KMS-11 (cell line): Measurements from ENCODE around the gene DEPDC4.
"Not testable (repeated sequence)": the region's sequence is repeated elsewhere in the genome, so short reads cannot be mapped to it uniquely, and the experiment has no call there.

Experiments used
- H2AFZ ChIP-seq: fragments of 200-600 bp; sonication (generic); 2 replicates; pipeline ENCODE4 v1.6.1; 2016; ENCODE audit warnings: antibody characterized with exemption, mixed run types, low read depth
- H3K27ac ChIP-seq: fragments of 200-600 bp; sonication (generic); 2 replicates; pipeline ENCODE4 v1.6.1; 2016; ENCODE audit warnings: mild to moderate bottlenecking, mixed run types
- H3K27me3 ChIP-seq: fragments of 200-600 bp; sonication (generic); 2 replicates; pipeline ENCODE4 v1.6.1; 2017; ENCODE audit warnings: mild to moderate bottlenecking, low read depth, mixed run types, moderate library complexity; ENCODE audit not compliant: insufficient read depth
- H3K36me3 ChIP-seq: fragments of 200-600 bp; sonication (generic); 2 replicates; pipeline ENCODE4 v1.6.1; 2017; ENCODE audit warnings: mild to moderate bottlenecking, mixed run types; ENCODE audit not compliant: insufficient read depth
- H3K4me1 ChIP-seq: fragments of 200-600 bp; sonication (generic); 2 replicates; pipeline ENCODE4 v1.6.1; 2016; ENCODE audit warnings: mild to moderate bottlenecking, low read depth, mixed run types; ENCODE audit not compliant: poor library complexity, severe bottlenecking
- H3K4me2 ChIP-seq: fragments of 200-600 bp; sonication (generic); 2 replicates; pipeline ENCODE4 v1.7.0; 2016; ENCODE audit warnings: mild to moderate bottlenecking, mixed run types
- H3K4me3 ChIP-seq: fragments of 200-600 bp; sonication (generic); IDR thresholded peaks from 2 replicates; pipeline ENCODE4 v1.6.1; 2017; ENCODE audit warnings: low read depth, low read length, mixed read lengths; ENCODE audit not compliant: insufficient read depth
- H3K79me2 ChIP-seq: fragments of 200-600 bp; sonication (generic); 2 replicates; pipeline ENCODE4 v1.6.1; 2016; ENCODE audit warnings: low read depth, mixed run types; ENCODE audit not compliant: insufficient read depth
- H3K9ac ChIP-seq: fragments of 200-600 bp; sonication (generic); 2 replicates; pipeline ENCODE4 v1.6.1; 2016; ENCODE audit warnings: mild to moderate bottlenecking, mixed run types
- H4K20me1 ChIP-seq: fragments of 200-600 bp; sonication (generic); 2 replicates; pipeline ENCODE4 v1.6.1; 2016; ENCODE audit warnings: mild to moderate bottlenecking, mixed run types; ENCODE audit not compliant: insufficient read depth
- CTCF ChIP-seq: fragments of 200-600 bp; sonication (generic); conservative IDR thresholded peaks from 2 replicates; pipeline ENCODE4 v1.6.1; 2017; ENCODE audit warnings: low read depth, mild to moderate bottlenecking, antibody characterized with exemption, low read length, moderate library complexity, mixed read lengths

DEPDC4 gene

GRCh38 chr12:100225491-100225890 lies 41.4 kb downstream of the DEPDC4 start:
- Histone ChIP-seq H3K79me2 (no peaks in the 10 kb centered on the region), H3K27ac (no peak overlapping the region), H2AFZ (no peak overlapping the region), H4K20me1 (no peaks in the 10 kb centered on the region), H3K4me1 (no peaks in the 10 kb centered on the region), H3K9ac (no peak overlapping the region), H3K27me3 (no peaks in the 10 kb centered on the region), H3K36me3 (no peaks in the 10 kb centered on the region), H3K4me2 (no peak overlapping the region), H3K4me3 (no peak overlapping the region)
- no peak for TF ChIP-seq CTCF

GRCh38 chr12:100222173-100222572 lies 44.7 kb downstream of the DEPDC4 start:
- not testable (repeated sequence) for H3K36me3 ChIP-seq, H2AFZ ChIP-seq, H3K9ac ChIP-seq, H3K4me2 ChIP-seq, H4K20me1 ChIP-seq, H3K27me3 ChIP-seq, H3K4me3 ChIP-seq, H3K79me2 ChIP-seq, H3K4me1 ChIP-seq, H3K27ac ChIP-seq

GRCh38 chr12:100221523-100221922 lies 45.4 kb downstream of the DEPDC4 start:
- no peaks in the 10 kb centered on the region for H3K36me3 ChIP-seq

GRCh38 chr12:100219328-100220109 lies 47.4 kb downstream of the DEPDC4 start:
- Histone ChIP-seq H3K27me3 (no peaks in the 10 kb centered on the region), H3K79me2 (no peaks in the 10 kb centered on the region), H3K36me3 (no peaks in the 10 kb centered on the region), H3K4me1 (no peaks in the 10 kb centered on the region), H3K4me3 (no peak overlapping the region), H4K20me1 (no peaks in the 10 kb centered on the region), H3K9ac (no peak overlapping the region), H2AFZ (no peak overlapping the region), H3K4me2 (no peak overlapping the region), H3K27ac (no peak overlapping the region)
- no peak for TF ChIP-seq CTCF

More at GRCh38 chr12:100221523-100221922, 45.4 kb downstream of the DEPDC4 start:
- H3K27me3 ChIP-seq: no peaks in the 10 kb centered on the region
- H3K4me3 ChIP-seq: no peak overlapping the region
- H3K4me1 ChIP-seq: no peaks in the 10 kb centered on the region
- H3K9ac ChIP-seq: no peak overlapping the region
- no peak overlapping the region for H3K4me2 ChIP-seq
- H4K20me1 ChIP-seq: no peaks in the 10 kb centered on the region
- no peak overlapping the region for H2AFZ ChIP-seq
- no peaks in the 10 kb centered on the region for H3K79me2 ChIP-seq
- no peak overlapping the region for H3K27ac ChIP-seq
- no peak for TF ChIP-seq CTCF

- H3K4me2 ChIP-seq: no peak overlapping the region
- no peaks in the 10 kb centered on the region for H3K79me2 ChIP-seq
- no peak overlapping the region for H3K4me3 ChIP-seq
- no peak overlapping the region for H3K27ac ChIP-seq
- H3K9ac ChIP-seq: no peak overlapping the region
- H2AFZ ChIP-seq: no peak overlapping the region
- no peaks in the 10 kb centered on the region for H3K27me3 ChIP-seq
- no peaks in the 10 kb centered on the region for H3K4me1 ChIP-seq
- TF ChIP-seq CTCF: no peak
- H3K36me3 ChIP-seq: no peaks in the 10 kb centered on the region
- H4K20me1 ChIP-seq: no peaks in the 10 kb centered on the region
Observed at GRCh38 chr12:100216337-100216736, 50.5 kb downstream of the DEPDC4 start.
